ENCODE data around the gene USP48.

The USP48 gene

GRCh38 chr1:21649315-21649714 lies 133.6 kb downstream of the USP48 start:
- no peak for DNase-seq (ENCODE audit: low read depth)
- no peak for TF ChIP-seq CTCF (IDR thresholded peaks at IDR 0.05; ENCODE audit: insufficient read depth, low read depth, low read length, missing control alignments)
- H3K4me3 ChIP-seq (ENCODE audit: low read depth, low read length) = no peak overlapping the region

GRCh38 chr1:21648791-21649190 lies 134.2 kb downstream of the USP48 start:
- no peak for DNase-seq (ENCODE audit: low read depth)
- no peak for TF ChIP-seq CTCF (IDR thresholded peaks at IDR 0.05; ENCODE audit: insufficient read depth, low read depth, low read length, missing control alignments)
- H3K4me3 ChIP-seq (ENCODE audit: low read depth, low read length) = no peak overlapping the region

- no peak overlapping the region for H3K4me3 ChIP-seq (ENCODE audit: low read depth, low read length)
- TF ChIP-seq CTCF (IDR thresholded peaks at IDR 0.05; ENCODE audit: insufficient read depth, low read depth, low read length, missing control alignments) = no peak
- DNase-seq (ENCODE audit: low read depth) = no peak
Observed at GRCh38 chr1:21648352-21648730, 134.6 kb downstream of the USP48 start.

- TF ChIP-seq CTCF (IDR thresholded peaks at IDR 0.05; ENCODE audit: insufficient read depth, low read depth, low read length, missing control alignments) = no peak
- H3K4me3 ChIP-seq (ENCODE audit: low read depth, low read length) = no peak overlapping the region
- DNase-seq (ENCODE audit: low read depth) = peak; percentile 47
Observed at GRCh38 chr1:21647431-21648351, 135.3 kb downstream of the USP48 start.

- no peak overlapping the region for H3K4me3 ChIP-seq (ENCODE audit: low read depth, low read length)
- no peak for DNase-seq (ENCODE audit: low read depth)
- TF ChIP-seq CTCF (IDR thresholded peaks at IDR 0.05; ENCODE audit: insufficient read depth, low read depth, low read length, missing control alignments) = no peak
Observed at GRCh38 chr1:21645550-21645949, 137.4 kb downstream of the USP48 start.

GRCh38 chr1:21644906-21645305 lies 138.0 kb downstream of the USP48 start:
- TF ChIP-seq CTCF (IDR thresholded peaks at IDR 0.05; ENCODE audit: insufficient read depth, low read depth, low read length, missing control alignments) = no peak
- H3K4me3 ChIP-seq (ENCODE audit: low read depth, low read length) = no peak overlapping the region
- no peak for DNase-seq (ENCODE audit: low read depth)

GRCh38 chr1:21644348-21644747 lies 138.6 kb downstream of the USP48 start:
- DNase-seq (ENCODE audit: low read depth) = no peak
- H3K4me3 ChIP-seq (ENCODE audit: low read depth, low read length) = no peak overlapping the region
- TF ChIP-seq CTCF (IDR thresholded peaks at IDR 0.05; ENCODE audit: insufficient read depth, low read depth, low read length, missing control alignments) = no peak
